GM21526 (cell line): Measurements from ENCODE around the gene ROBO2.

Experiments
- ATAC-seq: cut with Tn5 transposase; IDR thresholded peaks from one replicate; pipeline ENCODE4 v1.9.1; 2021; ENCODE audit warnings: moderate library complexity; ENCODE audit not compliant: unreplicated experiment, low FRiP score

The ROBO2 gene

DNA sequence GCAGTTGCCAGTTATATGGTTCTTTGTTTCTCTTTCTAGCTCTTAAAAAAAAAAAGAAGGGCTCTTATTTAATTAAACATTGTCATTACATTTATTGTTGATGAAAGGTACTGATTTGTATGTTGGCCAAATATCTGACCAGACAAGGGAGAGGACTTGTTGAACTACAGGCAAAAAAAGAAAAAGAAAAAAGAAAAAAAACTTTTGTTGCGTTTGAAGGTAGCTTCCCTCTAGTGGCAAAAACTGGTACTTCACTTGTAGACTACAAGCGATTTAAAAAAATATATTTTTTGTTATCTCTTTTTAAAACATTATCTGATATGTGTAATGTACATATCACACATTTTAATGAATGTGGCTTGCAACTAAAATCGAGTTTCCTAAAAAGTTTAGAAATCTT is 280.6 kb downstream of the ROBO2 start:
- no peak for ATAC-seq

DNA sequence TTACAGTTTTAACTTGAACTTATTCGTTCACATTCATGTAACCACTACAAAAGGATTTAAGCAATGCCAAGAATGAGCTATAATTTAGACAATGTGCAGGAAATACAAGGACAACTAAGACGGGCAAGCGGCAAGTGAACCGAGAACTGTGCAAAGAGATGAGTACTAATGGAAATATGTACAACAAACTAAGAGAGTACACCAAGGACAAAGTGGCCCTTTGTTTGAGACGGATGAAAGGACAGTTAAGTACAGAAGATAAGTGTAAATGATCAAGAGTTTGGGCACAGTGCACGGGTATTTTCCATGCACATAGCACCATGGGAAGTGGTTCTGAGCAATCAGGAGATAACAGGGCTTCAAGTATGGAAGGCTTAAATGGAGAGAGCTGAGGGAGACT is 281.7 kb downstream of the ROBO2 start:
- ATAC-seq, result no peak

DNA sequence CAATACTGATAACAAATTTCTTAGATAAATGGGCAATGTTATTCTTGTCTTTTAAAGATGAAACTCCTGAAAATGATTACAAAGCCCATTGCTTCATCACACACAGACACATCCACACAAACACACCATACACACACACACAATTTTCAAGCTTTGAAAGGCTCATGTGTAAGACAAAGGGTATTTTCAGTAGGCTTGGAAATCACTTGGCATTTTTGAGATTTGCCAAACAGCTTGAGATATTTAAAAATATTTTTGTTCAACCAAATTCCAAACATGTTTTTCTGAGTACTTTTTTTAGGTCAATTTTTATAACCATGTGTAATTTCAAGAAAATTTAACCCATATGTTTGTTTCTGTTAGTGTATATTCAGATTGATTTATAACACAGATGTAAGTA is 283.7 kb downstream of the ROBO2 start:
- ATAC-seq, result no peak

DNA sequence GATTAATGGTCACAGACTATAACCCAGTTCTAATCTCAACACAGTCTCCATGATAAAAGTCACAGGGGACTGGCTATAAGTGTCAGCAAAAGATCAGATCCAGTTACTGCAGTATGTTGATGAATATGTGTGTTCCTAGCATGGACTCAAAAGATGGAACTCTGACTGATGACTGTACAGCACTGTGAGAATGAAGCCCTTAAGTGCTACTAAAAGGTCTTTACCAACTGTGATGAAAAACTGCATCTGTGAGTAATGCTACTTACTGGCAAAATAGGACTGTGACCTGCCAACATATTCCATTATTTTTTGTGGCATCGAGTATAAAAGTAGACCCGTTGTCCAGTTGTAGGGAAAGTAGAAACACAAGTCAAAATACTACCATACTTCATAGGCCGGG is 284.2 kb downstream of the ROBO2 start:
- no peak for ATAC-seq

- ATAC-seq, result no peak
Measured at GRCh38 chr3:77325280-77325679, 285.4 kb downstream of the ROBO2 start.

DNA sequence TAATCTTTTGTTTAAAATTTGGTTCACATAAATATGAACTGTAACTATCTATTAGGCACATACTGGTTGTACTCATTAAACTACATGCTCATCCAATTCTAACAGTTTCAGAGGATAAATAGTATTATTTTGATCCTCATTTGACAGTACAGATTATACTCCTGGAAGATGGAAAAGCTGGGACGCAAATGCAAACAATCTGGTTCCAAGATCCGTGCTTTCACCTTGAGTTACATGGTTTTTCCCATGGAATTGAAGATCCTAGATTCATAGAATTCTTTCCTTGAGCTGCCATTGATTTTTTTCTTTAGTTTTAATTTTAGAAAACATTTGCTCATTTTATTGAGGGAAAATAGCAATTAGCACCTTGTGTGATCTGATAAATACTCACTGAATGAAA is 285.8 kb downstream of the ROBO2 start:
- ATAC-seq, result no peak

GRCh38 chr3:77326586-77326985 is 286.7 kb downstream of the ROBO2 start:
- no peak for ATAC-seq

DNA sequence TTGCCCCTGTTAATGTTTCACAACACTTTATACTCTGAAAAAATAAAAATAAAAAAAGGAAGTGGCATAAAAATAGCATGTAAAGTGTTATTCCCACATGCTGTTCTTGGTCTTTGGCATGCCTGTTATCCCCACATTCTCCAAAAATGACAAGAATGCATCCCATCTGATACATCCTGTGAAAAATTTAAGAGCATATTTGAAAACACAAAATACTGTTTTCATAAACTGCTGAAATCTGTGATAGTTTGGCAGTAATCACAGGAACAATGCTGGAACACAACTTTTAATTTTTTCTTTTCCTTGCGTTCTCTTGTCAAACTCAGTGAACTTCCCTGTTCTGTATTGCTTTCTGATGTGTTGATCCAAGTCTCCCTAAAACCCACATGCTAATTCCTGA is 288.8 kb downstream of the ROBO2 start:
- no peak for ATAC-seq

DNA sequence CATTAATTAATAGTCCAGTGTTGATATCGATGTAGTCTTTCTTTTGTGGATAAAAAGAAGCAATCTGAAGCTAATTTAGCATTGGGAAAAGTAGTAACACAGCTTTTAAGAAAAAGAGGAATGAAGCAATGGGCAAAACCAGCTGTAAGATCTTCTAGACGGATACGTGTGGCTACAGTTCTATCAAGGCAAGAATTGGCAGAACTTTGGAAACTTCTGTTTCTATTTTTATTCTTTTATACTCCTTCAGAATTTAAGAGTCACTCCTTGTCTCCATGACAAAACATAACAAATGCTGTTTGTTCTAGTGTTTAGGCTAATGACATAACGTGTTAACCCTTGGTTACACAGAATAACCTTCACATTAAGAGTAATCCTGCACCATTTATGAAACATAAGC is 289.2 kb downstream of the ROBO2 start:
- no peak for ATAC-seq

DNA sequence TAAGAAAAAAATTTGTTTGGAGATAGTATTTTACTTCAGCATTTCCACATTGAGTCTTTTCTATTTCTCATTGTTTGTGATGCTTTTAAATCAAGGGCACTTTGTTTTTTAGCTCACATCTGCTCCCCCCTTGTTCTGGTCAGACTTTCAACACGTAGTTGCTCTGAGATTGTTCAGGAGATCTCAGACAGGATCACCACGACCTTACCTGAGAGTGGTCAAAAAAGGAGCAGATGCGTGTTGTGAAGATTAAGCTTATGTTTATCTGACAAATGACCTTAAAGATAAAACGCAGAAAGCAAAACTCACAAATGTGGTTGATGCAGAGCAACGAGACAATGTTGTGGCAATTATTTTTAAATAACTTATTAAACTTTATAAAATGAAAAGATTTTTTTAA is 298.3 kb downstream of the ROBO2 start:
- no peak for ATAC-seq

DNA sequence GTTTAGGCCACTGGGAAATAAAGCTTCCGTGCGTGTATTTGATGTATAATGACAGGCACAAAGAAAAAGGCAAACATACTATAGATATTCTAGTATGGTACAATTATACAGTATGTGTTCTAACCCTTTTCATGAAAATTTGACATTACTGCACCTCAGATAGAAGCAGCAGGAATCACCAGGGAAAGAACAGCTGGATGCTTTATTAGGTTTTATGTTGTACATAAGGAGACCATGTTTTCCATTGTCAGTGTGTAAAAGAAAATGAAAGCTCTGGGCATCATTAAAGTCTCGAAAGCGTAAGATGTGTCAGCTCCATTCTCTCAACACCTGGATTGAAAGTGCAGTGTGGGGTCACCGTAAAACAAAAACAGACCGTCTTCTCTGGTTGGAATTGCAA is 302.1 kb downstream of the ROBO2 start:
- no peak for ATAC-seq

- no peak for ATAC-seq
Measured at GRCh38 chr3:77342688-77343087, 302.8 kb downstream of the ROBO2 start.

DNA sequence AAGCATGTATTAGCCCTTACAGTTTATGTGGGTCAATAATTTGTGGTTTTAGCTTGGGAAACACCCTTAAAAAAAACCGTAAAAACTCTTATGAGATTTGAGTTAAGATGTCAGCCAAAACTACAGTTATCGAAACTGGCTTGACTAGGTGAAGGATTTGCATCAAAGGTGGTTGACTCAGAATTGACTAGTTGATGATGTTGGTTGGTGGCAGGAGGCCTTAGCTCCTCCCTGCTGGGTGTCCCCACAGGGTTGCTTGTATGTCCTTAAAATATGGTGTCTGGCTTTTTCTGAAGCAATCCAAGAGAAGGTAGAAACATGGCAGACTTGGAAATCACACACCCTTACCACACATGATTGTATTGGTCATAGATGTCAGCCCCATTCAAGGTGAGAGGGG is 305.1 kb downstream of the ROBO2 start:
- ATAC-seq, result no peak

DNA sequence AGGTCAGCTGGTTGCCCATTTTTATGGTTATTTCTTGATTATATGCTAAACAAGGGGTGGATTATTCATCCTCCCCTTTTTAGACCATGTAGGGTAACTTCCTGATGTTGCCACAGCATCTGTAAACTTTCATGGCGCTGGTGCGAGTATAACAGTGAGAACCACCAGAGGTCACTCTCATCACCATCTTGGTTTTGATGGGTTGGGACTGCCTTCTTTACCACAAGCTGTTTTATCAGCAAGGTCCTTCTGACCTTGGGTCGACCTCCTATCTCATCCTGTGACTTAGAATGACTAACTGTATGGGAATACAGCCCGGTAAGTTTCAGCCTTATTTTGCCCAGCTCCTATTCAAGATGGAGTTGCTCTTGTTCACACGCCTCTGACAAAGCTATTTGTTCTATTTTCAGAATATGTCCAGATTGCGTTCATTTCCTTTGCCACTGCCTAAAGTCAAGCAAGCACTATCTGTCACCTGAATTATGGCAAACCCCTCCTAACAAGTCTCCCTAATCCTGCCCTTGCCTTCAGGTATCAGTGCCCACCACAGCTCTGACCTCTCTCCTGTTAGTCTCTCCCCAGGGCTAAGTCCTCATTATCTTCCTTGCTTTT is 308.5 kb downstream of the ROBO2 start:
- no peak for ATAC-seq

DNA sequence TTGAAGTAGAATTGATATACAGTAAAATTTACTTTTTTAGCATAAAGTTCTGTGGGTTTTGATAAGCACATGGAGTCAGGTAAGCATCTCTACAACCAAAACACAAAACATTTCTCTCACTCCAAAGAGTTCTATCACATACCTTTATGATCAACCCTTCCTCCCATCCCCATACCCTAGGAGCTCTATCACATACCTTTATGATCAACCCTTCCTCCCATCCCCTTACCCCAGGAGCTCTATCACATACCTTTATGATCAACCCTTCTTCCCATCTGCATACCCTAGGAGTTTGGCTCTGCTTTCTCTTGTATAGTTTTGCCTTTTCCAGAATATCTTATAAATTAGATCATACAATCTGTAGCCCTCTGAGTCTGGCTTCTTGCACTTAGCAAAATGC is 315.1 kb downstream of the ROBO2 start:
- ATAC-seq, result no peak

GRCh38 chr3:77362936-77363335 is 323.0 kb downstream of the ROBO2 start:
- no peak for ATAC-seq

- no peak for ATAC-seq
Measured at GRCh38 chr3:77365152-77365551, 325.3 kb downstream of the ROBO2 start.

DNA sequence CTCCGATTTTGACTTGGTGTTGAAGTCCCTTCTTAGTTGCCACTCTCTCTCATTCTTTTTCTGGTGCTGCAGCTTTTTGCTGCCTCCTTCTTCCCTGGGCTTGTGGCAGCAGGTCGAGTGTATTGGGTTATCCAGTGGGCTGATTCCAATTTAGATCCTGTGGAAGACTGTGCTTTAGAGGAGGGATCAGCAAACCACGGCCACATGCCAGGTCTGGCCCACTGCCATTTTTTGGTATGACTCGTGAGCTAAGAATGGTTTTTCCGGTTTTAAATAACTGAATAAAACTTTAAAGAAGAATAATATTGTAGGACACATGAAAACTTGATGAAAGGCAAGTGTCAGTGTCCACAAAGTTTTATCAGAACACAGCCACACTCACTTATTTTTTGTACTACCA is 330.5 kb downstream of the ROBO2 start:
- ATAC-seq, result no peak

- ATAC-seq, result no peak
Measured at GRCh38 chr3:77372018-77372417, 332.1 kb downstream of the ROBO2 start.

- no peak for ATAC-seq
Measured at GRCh38 chr3:77372634-77373346, 332.9 kb downstream of the ROBO2 start.

DNA sequence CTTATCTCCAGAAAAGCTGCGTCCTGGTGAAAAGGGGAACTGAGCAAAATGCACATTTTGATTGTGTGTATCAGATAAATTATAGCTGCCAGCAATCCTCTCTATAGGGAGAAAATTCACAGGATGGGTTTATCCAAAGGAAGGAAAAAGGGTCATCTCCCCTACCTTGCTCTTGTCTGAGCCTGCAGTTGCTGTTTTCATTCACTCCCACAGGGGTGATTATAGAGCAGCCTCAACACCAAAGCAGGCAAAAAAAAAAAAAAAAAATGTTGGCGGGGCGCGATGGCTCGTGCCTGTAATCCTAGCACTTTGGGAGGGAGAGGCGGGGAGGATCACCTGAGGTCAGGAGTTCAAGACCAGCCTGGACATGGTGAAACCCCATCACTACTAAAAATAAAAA is 333.7 kb downstream of the ROBO2 start:
- no peak for ATAC-seq

GRCh38 chr3:77376511-77376910 is 336.6 kb downstream of the ROBO2 start:
- ATAC-seq, result no peak

- no peak for ATAC-seq
Measured at GRCh38 chr3:77377717-77378116, 337.8 kb downstream of the ROBO2 start.
